HG02970 (cell line): ENCODE data around the gene RPS15A.
"Not testable (repeated sequence)": the region's sequence is repeated elsewhere in the genome, so short reads cannot be mapped to it uniquely, and the experiment has no call there.

ENCODE experiments used
- ATAC-seq: cut with Tn5 transposase; IDR thresholded peaks from one replicate; pipeline ENCODE4 v1.9.1; 2021; ENCODE audit warnings: mild to moderate bottlenecking, moderate library complexity, moderate number of reproducible peaks; ENCODE audit not compliant: unreplicated experiment, low FRiP score

Gene RPS15A

GRCh38 chr16:18799500-18799899 is 9.4 kb upstream of the RPS15A start:
- no peak for ATAC-seq

GRCh38 chr16:18797746-18798145 is 7.6 kb upstream of the RPS15A start:
- ATAC-seq, result no peak

GRCh38 chr16:18796377-18796776 is 6.2 kb upstream of the RPS15A start:
- no peak for ATAC-seq

GRCh38 chr16:18792836-18793433 is 2.8 kb upstream of the RPS15A start:
- ATAC-seq, result no peak

GRCh38 chr16:18789515-18789849 is 652 bp downstream of the RPS15A start:
- ATAC-seq, result no peak

- no peak for ATAC-seq
Measured at GRCh38 chr16:18788828-18789514, 1.2 kb downstream of the RPS15A start.

- no peak for ATAC-seq
Measured at GRCh38 chr16:18784917-18785623, 5.1 kb downstream of the RPS15A start.

- ATAC-seq, result no peak
Measured at GRCh38 chr16:18783430-18784341, 6.4 kb downstream of the RPS15A start.

GRCh38 chr16:18782697-18783429 is 7.3 kb downstream of the RPS15A start:
- no peak for ATAC-seq

- ATAC-seq, result not testable (repeated sequence)
Measured at GRCh38 chr16:18781232-18781631, 8.9 kb downstream of the RPS15A start.

GRCh38 chr16:18780460-18781026 is 9.6 kb downstream of the RPS15A start:
- ATAC-seq, result not testable (repeated sequence)

GRCh38 chr16:18777664-18778063 is 12.5 kb downstream of the RPS15A start:
- ATAC-seq, result not testable (repeated sequence)

GRCh38 chr16:18776334-18776733 is 13.8 kb downstream of the RPS15A start:
- ATAC-seq, result not testable (repeated sequence)

GRCh38 chr16:18774651-18775050 is 15.5 kb downstream of the RPS15A start:
- ATAC-seq, result not testable (repeated sequence)

GRCh38 chr16:18772171-18772570 is 18.0 kb downstream of the RPS15A start:
- not testable (repeated sequence) for ATAC-seq

- ATAC-seq, result not testable (repeated sequence)
Measured at GRCh38 chr16:18770336-18770962, 19.7 kb downstream of the RPS15A start.

- ATAC-seq, result not testable (repeated sequence)
Measured at GRCh38 chr16:18767217-18767616, 22.9 kb downstream of the RPS15A start.

- not testable (repeated sequence) for ATAC-seq
Measured at GRCh38 chr16:18762713-18763112, 27.4 kb downstream of the RPS15A start.
